WTC11 (cell line): ENCODE data around the gene TTLL12. TPM values are rescaled to one million over a fixed set of nuclear protein-coding genes. Genes with fewer than 3 reads are reported as not detected.

Experiments used
- ATAC-seq: fragments of 200-7000 bp; cut with Tn5 transposase; 2 replicates; pipeline ENCODE4 v1.10.0; 2021; ENCODE audit warnings: mild to moderate bottlenecking, moderate library complexity
- CTCF ChIA-PET: fragments of 300-600 bp; sonication (Branson Sonifier 250); formaldehyde crosslinking; loops from one replicate; lab custom pipeline; 2021; ENCODE audit warnings: antibody characterized with exemption; lab: Charles Lee
- POLR2A ChIA-PET: fragments of 350-600 bp; sonication (Branson Sonifier 250); formaldehyde crosslinking; loops from one replicate; lab custom pipeline; 2021; ENCODE audit warnings: antibody characterized with exemption; lab: Charles Lee
- DNase-seq: peaks from one replicate; pipeline ENCODE4 v3.0.0; 2021; ENCODE audit warnings: low spot score
- H3K27ac Mint-ChIP-seq: 2 replicates; pipeline ENCODE4 v1.8.0; 2021; ENCODE audit warnings: mixed read lengths
- H3K27me3 Mint-ChIP-seq: 2 replicates; pipeline ENCODE4 v1.8.0; 2021; ENCODE audit warnings: low read depth, mild to moderate bottlenecking, moderate library complexity, mixed read lengths
- H3K36me3 Mint-ChIP-seq: 2 replicates; pipeline ENCODE4 v1.8.0; 2021; ENCODE audit warnings: mixed read lengths
- H3K4me1 Mint-ChIP-seq: 2 replicates; pipeline ENCODE4 v1.8.0; 2022; ENCODE audit warnings: mixed read lengths
- H3K4me3 Mint-ChIP-seq: 2 replicates; pipeline ENCODE4 v1.8.0; 2021; ENCODE audit warnings: mild to moderate bottlenecking, moderate library complexity, mixed read lengths
- H3K9me3 Mint-ChIP-seq: 2 replicates; pipeline ENCODE4 v1.8.0; 2021; ENCODE audit warnings: mixed read lengths
- CBFB ChIP-seq: sonication (generic); formaldehyde crosslinking; IDR thresholded peaks from 2 replicates; pipeline ENCODE4 v1.8.1; 2022; ENCODE audit warnings: mild to moderate bottlenecking, low read depth, missing genetic modification reagents
- CREM ChIP-seq: sonication (generic); formaldehyde crosslinking; IDR thresholded peaks from 2 replicates; pipeline ENCODE4 v1.8.1; 2022; ENCODE audit warnings: mild to moderate bottlenecking, missing genetic modification reagents, moderate library complexity
- ESRRA ChIP-seq: sonication (generic); formaldehyde crosslinking; IDR thresholded peaks from 2 replicates; pipeline ENCODE4 v1.8.1; 2022; ENCODE audit warnings: mild to moderate bottlenecking, missing genetic modification reagents, borderline replicate concordance
- GTF2I ChIP-seq: fragments of 250-450 bp; sonication (Bioruptor Pico); conservative IDR thresholded peaks from 2 replicates; pipeline ENCODE4 v1.4.0; 2021; ENCODE audit warnings: mild to moderate bottlenecking
- NFYB ChIP-seq: sonication (generic); formaldehyde crosslinking; conservative IDR thresholded peaks from 2 replicates; pipeline ENCODE4 v1.8.0; 2022; ENCODE audit warnings: low read depth, missing genetic modification reagents
- NR2C2 ChIP-seq: sonication (generic); formaldehyde crosslinking; IDR thresholded peaks from 2 replicates; pipeline ENCODE4 v1.8.0; 2022; ENCODE audit warnings: mild to moderate bottlenecking, missing genetic modification reagents
- SMAD4 ChIP-seq: sonication (generic); formaldehyde crosslinking; IDR thresholded peaks from 2 replicates; pipeline ENCODE4 v1.8.0; 2022; ENCODE audit warnings: mild to moderate bottlenecking, missing genetic modification reagents
- SOX15 ChIP-seq: fragments of 250-450 bp; sonication (Bioruptor Pico); IDR thresholded peaks from 2 replicates; pipeline ENCODE4 v1.9.0; 2021; ENCODE audit warnings: mild to moderate bottlenecking
- SP1 ChIP-seq: sonication (generic); formaldehyde crosslinking; conservative IDR thresholded peaks from 2 replicates; pipeline ENCODE4 v1.8.1; 2022; ENCODE audit warnings: missing genetic modification reagents
- TEAD1 ChIP-seq: sonication (generic); formaldehyde crosslinking; IDR thresholded peaks from 2 replicates; pipeline ENCODE4 v1.8.0; 2022; ENCODE audit warnings: mild to moderate bottlenecking, missing genetic modification reagents
- ZNF317 ChIP-seq: sonication (generic); formaldehyde crosslinking; IDR thresholded peaks from 2 replicates; pipeline ENCODE4 v1.8.1; 2023; ENCODE audit warnings: low read depth, mild to moderate bottlenecking, moderate library complexity, missing genetic modification reagents, borderline replicate concordance
- ZNF396 ChIP-seq: fragments of 250-450 bp; sonication (Bioruptor Pico); IDR thresholded peaks from 2 replicates; pipeline ENCODE4 v1.8.0; 2021; ENCODE audit warnings: mild to moderate bottlenecking, moderate library complexity, borderline replicate concordance
- ZNF671 ChIP-seq: fragments of 250-450 bp; sonication (Bioruptor Pico); IDR thresholded peaks from 2 replicates; pipeline ENCODE4 v1.8.0; 2021; ENCODE audit warnings: mild to moderate bottlenecking
- total RNA-seq: library from RNA; stranded (reverse); gene quantifications from 3 replicates; pipeline ENCODE4 v1.2.3, GENCODE V29; 2021
- TF ChIP-seq, protein P1 (sequence below): sonication (generic); formaldehyde crosslinking; IDR thresholded peaks from 2 replicates; pipeline ENCODE4 v1.8.1; 2023; ENCODE audit warnings: mild to moderate bottlenecking, missing genetic modification reagents, borderline replicate concordance
- TF ChIP-seq, protein P2 (sequence below): fragments of 250-450 bp; sonication (Bioruptor Pico); IDR thresholded peaks from 2 replicates; pipeline ENCODE4 v1.9.0; 2021; ENCODE audit warnings: moderate library complexity, mild to moderate bottlenecking, inconsistent platforms, borderline replicate concordance
- TF ChIP-seq, protein P3 (sequence below): sonication (generic); formaldehyde crosslinking; IDR thresholded peaks from 2 replicates; pipeline ENCODE4 v1.8.1; 2023; ENCODE audit warnings: mild to moderate bottlenecking, missing genetic modification reagents, moderate library complexity
- TF ChIP-seq, protein P4 (sequence below): sonication (generic); formaldehyde crosslinking; IDR thresholded peaks from 2 replicates; pipeline ENCODE4 v1.8.0; 2022; ENCODE audit warnings: mild to moderate bottlenecking, missing genetic modification reagents
- TF ChIP-seq, protein P5 (sequence below): sonication (generic); formaldehyde crosslinking; IDR thresholded peaks from 2 replicates; pipeline ENCODE4 v1.8.1; 2023; ENCODE audit warnings: mild to moderate bottlenecking, missing genetic modification reagents, moderate library complexity

The TTLL12 gene
- total RNA-seq, 1 experiment from 2014 or later, result 134 TPM

DNA sequence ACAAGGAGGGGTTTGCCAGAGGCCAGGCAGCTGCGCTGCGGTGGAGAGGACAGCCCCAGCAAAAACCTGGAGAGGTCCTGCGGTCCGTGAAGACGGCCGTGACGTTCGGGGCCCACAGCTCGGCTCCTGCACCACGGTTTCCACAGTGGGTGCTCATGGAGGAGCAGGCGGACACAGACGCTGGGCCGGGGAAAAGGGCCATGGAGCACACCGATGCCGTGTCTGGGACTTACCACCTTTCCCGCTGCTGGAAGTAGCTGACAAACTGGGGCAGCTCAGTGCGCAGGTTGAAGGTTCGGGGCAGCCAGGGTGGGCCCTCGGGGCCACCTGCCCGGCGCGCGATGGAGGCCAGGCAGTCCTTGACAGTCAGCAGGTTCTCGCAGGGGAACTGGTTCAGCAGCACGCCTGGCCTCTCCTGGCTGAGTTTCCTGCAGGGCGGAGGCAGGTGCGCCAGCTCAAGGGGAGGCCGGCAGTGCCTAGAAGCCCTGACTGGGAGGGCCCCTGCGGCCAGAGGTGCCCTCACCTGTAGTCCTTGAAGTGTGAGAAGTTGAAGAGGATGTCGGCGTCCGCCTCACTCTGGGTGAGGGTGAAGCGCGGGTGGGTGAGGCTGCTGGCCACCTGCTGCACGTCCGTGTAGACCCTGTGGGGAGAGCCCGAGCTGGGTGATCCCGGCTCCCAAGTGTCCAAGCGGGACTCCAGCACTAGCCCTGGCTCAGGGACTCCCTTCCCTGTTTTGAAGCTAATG, 12.8 kb downstream of the TTLL12 start (continued):
- TF ChIP-seq, protein P1, sequence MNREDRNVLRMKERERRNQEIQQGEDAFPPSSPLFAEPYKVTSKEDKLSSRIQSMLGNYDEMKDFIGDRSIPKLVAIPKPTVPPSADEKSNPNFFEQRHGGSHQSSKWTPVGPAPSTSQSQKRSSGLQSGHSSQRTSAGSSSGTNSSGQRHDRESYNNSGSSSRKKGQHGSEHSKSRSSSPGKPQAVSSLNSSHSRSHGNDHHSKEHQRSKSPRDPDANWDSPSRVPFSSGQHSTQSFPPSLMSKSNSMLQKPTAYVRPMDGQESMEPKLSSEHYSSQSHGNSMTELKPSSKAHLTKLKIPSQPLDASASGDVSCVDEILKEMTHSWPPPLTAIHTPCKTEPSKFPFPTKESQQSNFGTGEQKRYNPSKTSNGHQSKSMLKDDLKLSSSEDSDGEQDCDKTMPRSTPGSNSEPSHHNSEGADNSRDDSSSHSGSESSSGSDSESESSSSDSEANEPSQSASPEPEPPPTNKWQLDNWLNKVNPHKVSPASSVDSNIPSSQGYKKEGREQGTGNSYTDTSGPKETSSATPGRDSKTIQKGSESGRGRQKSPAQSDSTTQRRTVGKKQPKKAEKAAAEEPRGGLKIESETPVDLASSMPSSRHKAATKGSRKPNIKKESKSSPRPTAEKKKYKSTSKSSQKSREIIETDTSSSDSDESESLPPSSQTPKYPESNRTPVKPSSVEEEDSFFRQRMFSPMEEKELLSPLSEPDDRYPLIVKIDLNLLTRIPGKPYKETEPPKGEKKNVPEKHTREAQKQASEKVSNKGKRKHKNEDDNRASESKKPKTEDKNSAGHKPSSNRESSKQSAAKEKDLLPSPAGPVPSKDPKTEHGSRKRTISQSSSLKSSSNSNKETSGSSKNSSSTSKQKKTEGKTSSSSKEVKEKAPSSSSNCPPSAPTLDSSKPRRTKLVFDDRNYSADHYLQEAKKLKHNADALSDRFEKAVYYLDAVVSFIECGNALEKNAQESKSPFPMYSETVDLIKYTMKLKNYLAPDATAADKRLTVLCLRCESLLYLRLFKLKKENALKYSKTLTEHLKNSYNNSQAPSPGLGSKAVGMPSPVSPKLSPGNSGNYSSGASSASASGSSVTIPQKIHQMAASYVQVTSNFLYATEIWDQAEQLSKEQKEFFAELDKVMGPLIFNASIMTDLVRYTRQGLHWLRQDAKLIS (CRISPR knock-in tag), result no peak
- TF ChIP-seq SMAD4 (CRISPR knock-in tag) (no peak), TEAD1 (CRISPR knock-in tag) (no peak), CBFB (CRISPR knock-in tag) (no peak), SP1 (no peak), NFYB (CRISPR knock-in tag) (no peak), SOX15 (CRISPR knock-in tag) (no peak), GTF2I (CRISPR knock-in tag) (no peak), ZNF396 (CRISPR knock-in tag) (no peak), ZNF317 (CRISPR knock-in tag) (no peak), CREM (CRISPR knock-in tag) (no peak)
- TF ChIP-seq, protein P2, sequence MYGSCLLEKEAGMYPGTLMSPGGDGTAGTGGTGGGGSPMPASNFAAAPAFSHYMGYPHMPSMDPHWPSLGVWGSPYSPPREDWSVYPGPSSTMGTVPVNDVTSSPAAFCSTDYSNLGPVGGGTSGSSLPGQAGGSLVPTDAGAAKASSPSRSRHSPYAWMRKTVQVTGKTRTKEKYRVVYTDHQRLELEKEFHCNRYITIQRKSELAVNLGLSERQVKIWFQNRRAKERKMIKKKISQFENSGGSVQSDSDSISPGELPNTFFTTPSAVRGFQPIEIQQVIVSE, result no peak
- TF ChIP-seq, protein P3, sequence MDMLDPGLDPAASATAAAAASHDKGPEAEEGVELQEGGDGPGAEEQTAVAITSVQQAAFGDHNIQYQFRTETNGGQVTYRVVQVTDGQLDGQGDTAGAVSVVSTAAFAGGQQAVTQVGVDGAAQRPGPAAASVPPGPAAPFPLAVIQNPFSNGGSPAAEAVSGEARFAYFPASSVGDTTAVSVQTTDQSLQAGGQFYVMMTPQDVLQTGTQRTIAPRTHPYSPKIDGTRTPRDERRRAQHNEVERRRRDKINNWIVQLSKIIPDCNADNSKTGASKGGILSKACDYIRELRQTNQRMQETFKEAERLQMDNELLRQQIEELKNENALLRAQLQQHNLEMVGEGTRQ (CRISPR knock-in tag), result no peak
- TF ChIP-seq, protein P4, sequence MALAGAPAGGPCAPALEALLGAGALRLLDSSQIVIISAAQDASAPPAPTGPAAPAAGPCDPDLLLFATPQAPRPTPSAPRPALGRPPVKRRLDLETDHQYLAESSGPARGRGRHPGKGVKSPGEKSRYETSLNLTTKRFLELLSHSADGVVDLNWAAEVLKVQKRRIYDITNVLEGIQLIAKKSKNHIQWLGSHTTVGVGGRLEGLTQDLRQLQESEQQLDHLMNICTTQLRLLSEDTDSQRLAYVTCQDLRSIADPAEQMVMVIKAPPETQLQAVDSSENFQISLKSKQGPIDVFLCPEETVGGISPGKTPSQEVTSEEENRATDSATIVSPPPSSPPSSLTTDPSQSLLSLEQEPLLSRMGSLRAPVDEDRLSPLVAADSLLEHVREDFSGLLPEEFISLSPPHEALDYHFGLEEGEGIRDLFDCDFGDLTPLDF (CRISPR knock-in tag), result no peak

DNA sequence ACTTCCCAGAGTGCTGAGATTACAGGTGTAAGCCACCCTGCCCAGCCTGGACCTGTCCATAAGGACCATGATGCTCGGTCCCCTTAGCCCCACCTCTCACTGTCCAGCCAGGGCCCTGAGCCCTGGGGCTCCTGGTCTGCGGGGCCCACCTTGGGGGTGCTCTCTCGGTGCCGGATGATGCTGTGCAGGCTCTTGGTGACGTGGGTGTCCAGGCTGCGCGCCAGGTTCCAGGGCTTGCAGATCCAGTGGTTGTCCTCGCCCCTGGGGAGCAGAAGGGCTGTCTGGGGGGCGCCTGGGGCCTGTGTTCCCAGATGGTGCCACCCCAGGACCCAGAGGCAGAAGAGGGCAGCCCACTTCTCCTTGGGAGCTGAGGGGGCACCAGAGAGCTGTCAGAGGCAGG, 13.4 kb downstream of the TTLL12 start:
- TF ChIP-seq, protein P5, sequence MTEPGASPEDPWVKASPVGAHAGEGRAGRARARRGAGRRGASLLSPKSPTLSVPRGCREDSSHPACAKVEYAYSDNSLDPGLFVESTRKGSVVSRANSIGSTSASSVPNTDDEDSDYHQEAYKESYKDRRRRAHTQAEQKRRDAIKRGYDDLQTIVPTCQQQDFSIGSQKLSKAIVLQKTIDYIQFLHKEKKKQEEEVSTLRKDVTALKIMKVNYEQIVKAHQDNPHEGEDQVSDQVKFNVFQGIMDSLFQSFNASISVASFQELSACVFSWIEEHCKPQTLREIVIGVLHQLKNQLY (CRISPR knock-in tag), result no peak
- TF ChIP-seq, all 79 proteins: peak for 0
- no peak overlapping the region for H3K27ac Mint-ChIP-seq
- no peaks in the 10 kb centered on the region for H3K9me3 Mint-ChIP-seq
- no peak for ATAC-seq
- peaks cover 49% of the 10 kb centered on the region for H3K36me3 Mint-ChIP-seq
- H3K4me3 Mint-ChIP-seq, result no peak overlapping the region
- H3K27me3 Mint-ChIP-seq, result no peaks in the 10 kb centered on the region
- ChIA-PET POLR2A (no interaction called here), CTCF (interaction anchor here (1.3 kb wide), 1 partner anchor 14 kb away, joined by 3 read pairs; no protein-coding TSS in a partner anchor)
- no peaks in the 10 kb centered on the region for H3K4me1 Mint-ChIP-seq
- no peak for DNase-seq

DNA sequence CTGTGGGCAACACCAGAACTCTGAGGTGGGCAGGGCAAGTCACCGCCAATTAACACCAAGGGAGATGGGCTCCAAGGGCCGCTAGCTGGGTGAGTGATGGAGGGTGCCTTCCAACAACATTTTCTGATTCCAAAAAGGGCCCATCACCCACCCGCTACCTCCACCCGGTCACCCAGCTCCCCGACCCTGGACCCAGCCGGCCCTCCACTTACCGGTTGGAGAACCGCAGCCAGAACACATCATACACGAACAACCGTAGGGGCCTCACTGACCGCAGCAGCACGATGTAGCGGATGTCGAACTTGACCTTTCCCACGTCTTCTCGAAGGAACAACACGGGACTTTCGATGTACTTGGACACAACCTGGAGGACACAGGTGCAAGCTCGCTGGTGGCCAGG, 14.7 kb downstream of the TTLL12 start:
- Mint-ChIP-seq H3K27me3 (no peaks in the 10 kb centered on the region), H3K36me3 (peaks cover 48% of the 10 kb centered on the region), H3K4me3 (no peak overlapping the region), H3K27ac (no peak overlapping the region), H3K4me1 (no peaks in the 10 kb centered on the region), H3K9me3 (no peaks in the 10 kb centered on the region)
- TF ChIP-seq NFYB (CRISPR knock-in tag) (no peak), ZNF671 (CRISPR knock-in tag) (no peak), ESRRA (CRISPR knock-in tag) (no peak), NR2C2 (no peak)
- no peak for ATAC-seq
- ChIA-PET POLR2A (no interaction called here), CTCF (interaction anchor here (0.7 kb wide), 1 partner anchor 773 kb away, joined by 3 read pairs; no protein-coding TSS in a partner anchor)
- no peak for DNase-seq
